Middle frontal gyrus (tissue), 1 donor: ENCODE measurements around the gene RSL1D1.
"Not testable (repeated sequence)": the region's sequence is repeated elsewhere in the genome, so short reads cannot be mapped to it uniquely, and the experiment has no call there.

Experiments
- DNase-seq: peaks from one replicate; pipeline ENCODE4 v3.0.0-alpha.2; 2015; ENCODE audit warnings: low spot score; ENCODE audit errors: extremely low spot score

RSL1D1 gene

GRCh38 chr16:11844499-11844898 is 6.8 kb downstream of the RSL1D1 start:
- DNase-seq, result no peak

GRCh38 chr16:11843861-11844260 is 7.5 kb downstream of the RSL1D1 start:
- DNase-seq, result no peak

DNA sequence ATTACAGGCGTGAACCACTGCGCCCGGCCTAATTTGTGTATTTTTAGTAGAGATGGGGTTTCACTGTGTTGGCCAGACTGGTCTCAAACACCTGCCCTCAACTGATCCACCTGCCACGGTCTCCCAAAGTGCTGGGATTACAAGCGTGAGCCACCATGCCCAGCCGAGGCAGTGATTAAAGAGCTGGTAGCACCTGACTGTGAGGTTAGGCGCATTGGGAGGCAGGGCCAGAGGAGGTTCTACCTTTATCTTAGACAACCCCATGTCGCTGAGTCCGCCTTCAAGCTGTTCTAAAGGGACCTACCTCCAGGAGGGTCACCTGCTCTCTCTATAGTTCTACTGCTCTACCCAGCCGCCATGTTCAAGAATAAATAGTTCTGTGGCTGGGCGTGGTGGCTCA is 8.1 kb downstream of the RSL1D1 start:
- no peak for DNase-seq

DNA sequence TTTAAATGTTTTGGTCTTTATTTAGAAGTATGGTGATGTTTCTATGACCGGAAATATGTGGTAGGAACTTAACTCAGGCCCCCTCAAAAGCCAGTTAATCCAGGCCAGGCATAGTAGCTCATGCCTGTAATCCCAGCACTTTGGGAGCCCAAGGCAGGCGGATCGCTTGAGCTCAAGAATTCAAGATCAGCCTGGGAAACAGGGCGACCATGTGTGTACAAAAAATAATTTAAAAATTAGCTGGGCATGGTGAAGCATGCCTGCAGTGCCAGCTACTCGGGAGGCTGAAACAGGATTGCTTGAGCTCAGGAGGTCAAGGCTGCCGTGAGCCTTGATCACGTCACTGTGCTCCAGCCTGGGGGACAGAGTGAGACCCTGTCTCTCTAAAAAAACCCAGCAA is 10.3 kb downstream of the RSL1D1 start:
- no peak for DNase-seq

DNA sequence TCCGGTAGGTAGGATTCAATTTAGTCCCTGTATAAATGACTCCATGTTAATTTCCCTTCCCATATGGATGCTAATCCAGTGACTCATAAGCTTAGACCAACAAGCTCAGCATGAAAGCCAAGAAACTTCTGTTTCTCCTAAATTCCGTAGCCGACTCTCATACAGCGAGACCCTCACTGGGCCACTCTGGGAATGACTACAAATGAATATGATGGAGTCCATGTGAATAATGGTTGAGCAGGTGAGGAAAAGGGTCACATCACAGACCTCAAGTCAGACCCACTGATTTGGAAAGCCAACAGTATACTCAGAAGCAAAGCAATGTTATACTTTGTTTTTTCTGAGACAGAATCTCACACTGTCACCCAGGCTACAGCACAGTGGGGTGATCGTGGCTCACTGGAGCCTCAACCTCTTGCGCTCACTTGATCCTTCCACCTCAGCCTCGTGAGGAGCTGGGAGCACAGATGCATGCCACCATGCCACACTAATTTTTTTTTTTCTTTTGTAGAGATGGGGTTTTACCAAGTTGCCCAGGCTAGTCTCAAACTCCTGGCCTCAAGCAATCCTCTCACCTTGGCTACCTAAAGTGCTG is 14.6 kb downstream of the RSL1D1 start:
- DNase-seq, result no peak

DNA sequence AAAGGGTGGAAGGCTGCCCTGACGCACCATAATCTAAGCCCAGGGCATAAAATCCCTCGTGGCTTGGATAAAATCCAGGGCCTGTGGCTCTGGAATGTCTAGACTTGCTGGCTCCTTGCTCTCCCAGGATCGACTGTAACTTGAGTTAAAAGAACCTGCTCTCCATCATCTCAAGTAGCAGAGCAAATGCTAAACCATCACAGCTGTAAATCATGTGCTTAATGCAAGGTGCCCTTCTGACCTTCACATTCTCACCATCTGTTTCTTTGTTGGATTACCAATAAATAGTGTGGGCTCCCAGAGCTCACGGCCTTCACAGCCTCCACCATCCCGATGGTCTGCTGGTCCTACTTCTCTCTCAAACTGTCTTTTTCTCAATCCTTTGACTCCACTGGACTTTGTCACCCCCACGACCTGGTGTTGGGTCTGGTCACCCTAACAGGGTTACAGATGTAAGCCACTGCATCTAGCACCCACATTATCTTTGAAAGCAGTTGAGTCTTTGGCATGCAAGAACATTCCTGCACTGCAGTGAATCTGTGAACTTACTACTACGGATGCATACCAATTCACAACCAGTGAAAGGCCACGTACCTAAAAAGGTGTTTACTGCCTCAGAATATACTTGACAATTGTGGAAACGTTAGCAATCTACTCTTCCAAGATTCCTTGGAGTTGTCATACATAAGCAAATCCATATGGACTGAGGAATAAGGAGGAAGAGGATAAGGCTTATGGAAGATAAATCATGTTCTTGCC is 15.3 kb downstream of the RSL1D1 start:
- no peak for DNase-seq

DNA sequence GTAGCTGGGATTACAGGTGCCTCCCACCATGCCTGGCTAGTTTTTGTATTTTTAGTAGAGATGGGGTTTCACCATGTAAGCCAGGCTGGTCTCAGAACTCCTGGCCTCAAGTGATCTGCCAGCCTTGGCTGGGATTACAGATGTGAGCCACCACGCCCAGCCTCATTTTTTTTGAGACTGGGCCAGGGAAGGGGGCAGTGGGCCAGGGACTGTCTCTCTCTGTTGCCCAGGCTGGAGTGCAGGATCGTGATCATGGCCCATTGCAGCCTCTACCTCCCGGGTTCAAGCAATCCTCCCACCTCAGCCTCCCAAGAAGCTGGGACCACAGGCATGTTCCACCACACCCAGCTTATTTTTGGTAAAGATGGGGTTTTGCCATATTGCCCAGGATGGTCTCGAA is 16.0 kb downstream of the RSL1D1 start:
- DNase-seq, result no peak

- DNase-seq, result no peak
Observed at GRCh38 chr16:11833951-11834695, 17.2 kb downstream of the RSL1D1 start.

DNA sequence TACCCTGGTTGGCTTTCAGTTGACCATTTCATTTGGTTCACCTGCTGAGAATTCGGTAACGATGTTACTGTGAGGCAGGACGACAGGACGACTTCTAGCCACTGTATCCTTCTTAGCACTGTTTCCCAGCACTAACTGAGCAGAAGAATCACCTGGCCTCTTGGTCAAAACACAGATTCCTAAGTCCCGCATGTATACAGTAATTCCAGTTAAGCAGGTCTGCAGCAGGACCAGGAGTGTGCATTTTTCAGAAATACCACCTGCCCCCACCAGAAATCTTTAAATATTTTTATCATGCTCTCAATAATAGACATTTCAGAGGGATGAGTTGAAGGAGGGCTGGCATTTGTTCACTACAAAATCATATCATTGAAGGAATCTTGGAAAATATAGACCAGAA is 22.6 kb downstream of the RSL1D1 start:
- DNase-seq, result no peak

DNA sequence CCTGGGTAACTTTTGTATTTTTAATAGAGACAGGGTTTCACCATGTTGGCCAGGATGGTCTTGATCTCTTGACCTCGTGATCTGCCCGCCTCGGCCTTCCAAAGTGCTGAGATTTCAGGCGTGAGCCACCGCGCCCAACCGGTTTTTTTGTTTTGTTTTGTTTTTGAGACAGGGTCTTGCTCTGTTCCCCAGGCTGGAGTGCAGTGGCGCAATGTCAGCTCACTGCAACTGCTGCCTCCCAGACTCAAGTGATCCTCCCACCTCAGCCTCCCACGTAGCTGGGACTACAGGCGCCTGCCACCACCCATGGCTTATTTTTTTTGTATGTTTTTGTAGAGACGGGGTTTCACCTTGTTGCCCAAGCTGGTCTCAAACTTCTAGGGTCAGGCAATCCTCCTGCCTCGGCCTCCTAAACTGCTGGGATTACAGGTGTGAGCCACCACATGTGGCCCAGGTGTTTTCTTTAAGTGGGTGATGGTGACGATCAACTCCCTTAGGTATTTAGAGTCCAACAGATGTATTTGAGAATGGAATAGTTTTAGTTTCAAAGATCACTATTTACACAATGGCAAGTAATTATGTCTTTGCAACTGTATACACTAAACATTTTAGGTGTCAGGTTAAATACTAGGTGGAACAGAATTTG is 25.7 kb downstream of the RSL1D1 start:
- DNase-seq, result not testable (repeated sequence)

DNA sequence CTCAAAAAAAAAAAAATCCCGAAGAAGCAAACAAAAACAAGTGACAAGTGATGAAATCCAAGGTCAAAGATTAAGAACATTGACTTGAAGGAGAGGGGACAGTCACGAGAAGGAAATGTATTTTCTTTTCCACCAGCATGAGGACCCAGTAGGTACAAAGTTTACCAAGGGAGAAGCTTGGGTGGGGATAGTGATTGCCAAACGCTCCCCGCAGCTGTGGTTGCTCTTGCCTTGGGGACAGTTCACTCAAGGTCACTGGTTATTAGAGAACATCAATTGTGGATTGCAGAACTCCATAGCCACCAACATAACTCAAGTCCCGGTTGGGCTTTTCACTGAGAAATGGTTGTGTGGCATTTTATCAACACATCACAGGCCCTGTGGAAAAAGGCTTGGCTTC is 27.0 kb downstream of the RSL1D1 start:
- no peak for DNase-seq

DNA sequence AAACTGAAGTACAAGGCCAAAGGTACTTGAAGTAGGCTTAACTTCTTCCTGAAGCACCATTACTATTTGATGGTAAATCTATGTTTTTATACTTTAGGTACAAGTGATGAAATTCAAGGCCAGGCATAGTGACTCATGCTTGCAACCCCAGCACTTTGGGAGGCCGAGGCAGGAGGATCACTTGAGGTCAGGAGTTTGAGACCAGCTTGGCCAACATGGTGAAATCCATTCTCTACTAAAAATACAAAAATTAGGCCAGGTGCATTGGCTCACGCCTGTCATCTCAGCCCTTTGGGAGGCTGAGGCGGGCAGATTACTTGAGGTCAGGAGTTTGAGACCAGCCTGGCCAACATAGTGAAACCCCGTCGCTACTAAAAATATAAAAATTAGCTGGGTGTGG is 27.7 kb downstream of the RSL1D1 start:
- not testable (repeated sequence) for DNase-seq

DNA sequence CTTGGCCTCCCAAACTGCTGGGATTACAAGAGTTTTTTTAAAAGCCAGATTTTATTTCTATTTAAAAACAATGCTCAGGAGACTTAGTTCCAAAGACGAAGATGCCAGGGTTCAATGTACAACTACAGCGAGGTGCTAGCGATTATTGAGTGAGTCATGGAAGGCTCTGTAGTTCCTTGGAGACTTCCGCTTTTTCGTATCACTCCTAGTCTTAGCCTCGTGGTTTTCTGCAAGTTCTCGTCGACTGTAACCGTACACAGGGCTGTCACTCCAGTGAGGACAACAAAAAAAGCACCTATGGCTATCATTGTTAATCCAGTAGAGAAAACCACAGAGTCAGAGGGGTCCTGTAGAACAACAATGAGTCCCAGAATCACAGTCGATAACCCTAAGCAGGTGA is 31.5 kb downstream of the RSL1D1 start:
- DNase-seq, result no peak

DNA sequence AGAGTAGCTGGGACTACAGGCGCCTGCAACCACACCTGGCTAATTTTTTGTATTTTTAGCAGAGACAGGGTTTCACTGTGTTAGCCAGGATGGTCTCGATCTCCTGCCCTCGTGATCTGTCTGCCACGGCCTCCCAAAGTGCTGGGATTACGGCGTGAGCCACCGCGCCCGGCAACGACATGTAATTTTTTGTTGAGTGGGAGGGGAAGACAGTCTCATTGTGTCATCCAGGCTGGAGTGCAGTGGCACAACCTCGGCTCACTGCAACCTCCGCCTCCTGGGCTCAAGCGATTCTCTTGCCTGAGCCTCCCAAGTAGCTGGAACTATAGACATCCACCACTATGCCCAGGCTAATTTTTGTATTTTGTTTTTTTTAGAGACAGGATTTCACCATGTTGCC is 32.4 kb downstream of the RSL1D1 start:
- not testable (repeated sequence) for DNase-seq

DNA sequence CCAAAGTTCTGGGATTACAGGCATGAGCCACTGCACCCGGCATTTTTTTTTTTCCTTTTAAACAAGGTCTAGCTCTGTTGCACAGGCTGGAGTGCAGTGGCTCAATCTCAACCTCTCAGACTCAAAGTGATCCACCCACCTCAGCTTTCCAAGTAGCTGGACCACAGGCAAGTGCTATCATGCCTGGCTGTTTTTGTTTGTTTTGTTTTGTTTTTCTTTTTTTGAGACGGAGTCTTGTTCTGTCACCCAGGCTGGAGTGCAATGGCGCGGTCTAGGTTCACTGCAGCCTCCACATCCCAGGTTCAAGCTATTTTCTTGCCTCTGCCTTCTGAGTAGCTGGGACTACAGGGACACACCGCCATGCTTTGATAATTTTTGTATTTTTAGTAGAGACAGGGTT is 35.2 kb downstream of the RSL1D1 start:
- DNase-seq, result no peak

GRCh38 chr16:11814800-11815199 is 36.5 kb downstream of the RSL1D1 start:
- DNase-seq, result not testable (repeated sequence)

DNA sequence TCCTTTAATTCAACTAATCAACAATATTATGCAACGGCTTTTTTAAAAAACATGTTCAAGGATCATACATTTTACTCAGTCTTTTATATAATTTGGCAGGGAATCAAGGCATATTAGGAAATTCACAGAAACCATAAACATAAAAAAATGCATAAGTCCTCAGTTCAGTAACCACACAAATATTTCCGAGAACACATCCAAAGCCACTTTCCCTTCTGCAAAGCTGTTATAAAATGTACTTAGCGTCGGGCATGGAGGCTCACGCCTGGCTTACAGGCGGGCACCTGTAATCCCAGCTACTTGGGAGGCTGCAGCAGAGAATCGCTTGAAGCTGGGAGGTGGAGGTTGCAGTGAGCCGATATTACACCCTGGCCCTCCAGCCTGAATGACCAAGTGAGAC is 44.6 kb downstream of the RSL1D1 start:
- no peak for DNase-seq

DNA sequence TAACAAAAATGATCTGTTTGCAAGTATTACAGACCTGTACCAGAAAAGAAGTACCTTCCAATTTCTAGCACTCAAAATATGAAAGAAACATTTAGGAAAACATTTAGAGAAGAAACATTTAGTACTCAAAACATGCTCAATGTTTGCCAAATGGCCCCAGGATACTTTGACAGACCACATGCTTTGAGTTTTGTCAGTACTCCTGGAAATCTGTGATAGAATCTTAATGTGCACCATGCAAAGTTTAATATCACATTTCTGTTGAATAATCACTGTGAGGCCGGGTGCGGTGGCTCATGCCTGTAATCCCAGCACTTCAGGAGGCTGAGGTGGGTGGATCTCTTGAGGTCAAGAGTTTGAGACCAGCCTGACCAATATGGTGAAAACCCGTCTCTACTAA is 45.8 kb downstream of the RSL1D1 start:
- DNase-seq, result no peak

DNA sequence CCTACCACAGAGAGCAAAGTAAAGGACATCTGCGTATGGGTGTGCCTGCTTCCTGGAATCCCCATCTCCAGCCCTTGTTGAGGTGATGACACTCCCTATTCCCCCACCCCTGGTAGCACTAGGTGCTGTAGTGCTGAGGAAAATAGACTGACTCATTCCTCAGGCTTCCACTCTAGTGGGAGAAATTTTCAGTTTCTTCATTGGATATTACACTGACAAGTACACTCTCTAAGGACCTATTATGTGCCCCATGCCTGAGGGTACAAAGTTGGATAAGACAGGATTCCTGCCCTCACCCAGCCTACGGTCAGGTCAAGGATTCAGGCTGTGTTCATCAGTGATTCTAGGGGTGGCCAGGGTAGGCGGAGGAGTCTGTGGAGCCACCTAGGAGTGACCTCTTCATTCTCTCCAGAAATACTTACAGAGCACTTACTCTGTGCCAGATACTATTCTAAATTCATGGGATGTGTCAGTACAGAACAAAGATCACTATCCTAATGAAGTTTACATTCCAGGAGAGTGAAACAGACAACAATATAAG is 49.8 kb downstream of the RSL1D1 start:
- no peak for DNase-seq

- DNase-seq, result no peak
Observed at GRCh38 chr16:11800382-11800718, 51.0 kb downstream of the RSL1D1 start.

GRCh38 chr16:11799509-11800381 is 51.6 kb downstream of the RSL1D1 start:
- no peak for DNase-seq
